GM21737 (cell line): Measurements from ENCODE around the gene C16orf87.

ENCODE experiments used
- ATAC-seq: cut with Tn5 transposase; IDR thresholded peaks from one replicate; pipeline ENCODE4 v1.9.1; 2021; ENCODE audit warnings: mild to moderate bottlenecking, moderate library complexity; ENCODE audit not compliant: unreplicated experiment

C16orf87 gene

GRCh38 chr16:46844771-46845170 is 13.8 kb upstream of the C16orf87 start:
- no peak for ATAC-seq

DNA sequence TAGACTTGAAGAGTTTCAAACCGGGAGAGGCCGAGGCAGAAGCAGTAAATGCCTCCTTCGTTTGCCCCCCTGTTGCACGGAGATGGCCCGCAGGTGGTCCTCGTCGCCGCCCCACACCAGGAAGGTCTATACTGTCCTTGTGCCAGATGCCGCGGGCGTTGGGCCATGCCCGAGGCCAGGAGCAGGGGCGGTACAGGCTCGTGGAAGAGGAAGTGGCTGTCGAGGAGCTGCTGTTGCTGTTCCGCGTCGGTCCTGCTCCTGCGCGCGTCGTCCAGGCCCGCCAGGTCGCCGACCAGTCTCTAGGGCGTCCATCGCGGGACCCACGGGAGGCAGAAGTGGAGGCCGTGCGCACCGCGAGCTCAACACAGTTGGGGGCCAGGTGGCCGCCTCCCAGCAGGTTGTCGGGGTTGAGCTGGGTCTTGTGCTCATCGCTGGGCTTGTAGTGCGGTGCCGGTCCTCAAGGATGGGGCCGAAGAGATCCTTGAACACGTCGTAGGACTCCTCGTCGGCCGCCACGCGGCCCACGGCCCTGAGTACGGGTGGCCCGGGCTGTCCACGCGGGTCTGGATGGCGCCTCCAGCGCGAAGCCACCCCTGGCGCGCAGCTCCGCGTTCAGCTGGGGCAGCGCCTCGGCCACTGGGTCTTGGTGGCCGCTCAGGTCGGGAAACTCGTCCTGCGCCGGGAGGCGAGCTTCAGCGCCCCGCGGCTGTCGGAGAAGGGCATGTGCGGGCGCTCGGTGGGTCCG is 13.1 kb upstream of the C16orf87 start:
- no peak for ATAC-seq

- ATAC-seq, result no peak
These were observed 11.4 kb upstream of the C16orf87 start for GRCh38 chr16:46842192-46842895.

DNA sequence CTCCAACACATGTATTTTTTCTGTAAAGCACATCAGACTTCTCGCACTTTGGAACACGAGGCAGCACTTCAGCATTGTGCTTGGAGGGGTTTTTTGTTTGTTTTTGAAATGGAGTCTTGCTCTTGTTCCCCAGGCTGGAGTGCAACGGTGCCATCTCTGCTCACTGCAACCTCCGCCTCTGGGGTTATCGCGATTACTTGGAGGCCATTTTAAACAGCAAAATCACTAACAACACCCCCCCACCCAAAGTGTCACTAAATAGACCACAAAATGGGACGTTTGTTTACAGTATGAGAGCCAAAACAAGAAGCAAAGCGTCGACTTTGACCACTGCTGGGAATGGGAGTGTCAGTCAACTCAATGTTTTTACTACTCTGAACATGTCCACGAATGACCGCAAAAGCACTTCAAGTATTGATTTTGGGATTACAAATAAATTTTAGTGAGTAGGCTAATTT is 9.0 kb upstream of the C16orf87 start:
- no peak for ATAC-seq

DNA sequence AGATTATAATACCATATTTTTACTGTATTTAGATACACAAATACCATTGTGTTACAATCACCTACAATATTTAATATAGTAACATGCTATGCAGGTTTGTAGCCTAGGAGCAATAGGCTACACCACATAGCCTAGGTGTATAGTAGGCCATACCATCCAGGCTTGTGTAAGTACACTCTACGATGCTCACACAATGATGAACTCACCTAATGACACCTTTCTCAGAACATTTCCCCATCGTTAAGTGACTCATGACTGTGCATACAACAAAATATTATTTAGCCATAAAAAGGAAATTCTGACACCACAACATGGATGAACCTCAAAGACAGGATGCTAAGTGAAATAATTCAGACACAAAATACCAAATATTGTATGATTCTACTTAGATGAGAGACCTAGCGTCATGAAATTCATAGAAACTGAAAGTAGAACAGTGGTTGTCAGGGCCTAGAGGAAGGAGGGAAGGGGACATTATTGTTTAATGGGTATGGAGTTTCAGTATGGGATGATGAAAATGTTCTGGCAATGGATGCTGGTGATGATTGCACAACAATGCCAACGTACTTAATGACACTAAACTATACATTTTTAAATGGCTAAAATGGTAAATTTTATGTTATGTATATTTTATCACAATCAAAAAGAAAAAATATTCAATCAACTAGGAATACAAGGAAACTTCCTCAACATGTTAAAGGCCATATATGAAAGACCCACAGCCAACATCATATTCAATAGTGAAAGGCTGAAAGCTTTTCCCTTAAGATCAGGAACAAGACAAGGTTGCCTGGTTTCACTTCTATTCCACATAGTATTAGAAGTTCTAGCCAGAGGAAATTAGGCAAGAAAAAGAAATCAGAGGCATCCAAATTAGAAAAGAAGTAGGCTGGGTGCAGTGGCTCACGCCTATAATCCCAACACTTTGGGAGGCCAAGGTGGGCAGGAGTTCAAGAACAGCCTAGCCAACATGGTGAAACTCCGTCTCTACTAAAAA is 5.9 kb upstream of the C16orf87 start:
- no peak for ATAC-seq

GRCh38 chr16:46833460-46833800 is 2.5 kb upstream of the C16orf87 start:
- no peak for ATAC-seq

- ATAC-seq, result no peak
These were observed 1.9 kb upstream of the C16orf87 start for GRCh38 chr16:46832757-46833459.

- ATAC-seq, result peak; percentile 8
These were observed 521 bp downstream of the C16orf87 start for GRCh38 chr16:46830417-46830901.

- ATAC-seq, result no peak
These were observed 2.0 kb downstream of the C16orf87 start for GRCh38 chr16:46828943-46829342.

DNA sequence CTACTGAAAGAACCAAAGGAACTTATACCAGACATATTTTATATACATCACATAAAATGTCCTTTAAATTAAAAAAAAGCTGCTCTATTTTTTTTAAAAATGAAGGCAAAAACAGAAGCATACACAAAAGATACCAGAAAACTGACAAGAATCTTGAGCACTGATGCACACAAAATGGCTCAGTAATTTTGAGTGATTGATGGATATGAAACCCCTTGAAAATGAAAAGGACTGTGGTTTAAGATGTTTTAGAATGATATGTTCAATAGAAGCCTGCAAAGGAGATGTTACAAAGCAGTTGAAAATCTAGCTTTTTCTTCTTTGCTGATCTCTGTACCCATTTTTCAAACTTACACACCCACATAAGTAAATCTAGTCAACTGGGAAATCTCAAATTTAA is 2.7 kb downstream of the C16orf87 start:
- ATAC-seq, result no peak

DNA sequence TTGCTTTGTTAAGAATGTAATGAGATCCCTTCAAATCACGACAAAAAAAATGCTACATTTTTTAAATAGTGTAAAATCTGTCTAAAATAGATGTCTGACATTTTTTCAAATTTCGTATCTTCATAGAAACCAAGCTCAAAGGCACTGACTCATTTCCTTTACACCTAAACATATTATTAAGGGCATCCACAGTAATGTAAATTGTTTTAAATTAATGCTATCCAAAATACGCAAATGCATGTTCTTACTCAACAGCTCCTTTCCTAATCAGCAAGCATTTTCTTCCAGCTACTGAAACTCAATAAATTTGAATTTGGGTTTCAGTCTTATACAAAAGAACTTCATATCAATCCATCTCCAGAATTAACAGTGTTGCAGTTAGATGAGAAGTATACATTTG is 4.3 kb downstream of the C16orf87 start:
- ATAC-seq, result no peak

DNA sequence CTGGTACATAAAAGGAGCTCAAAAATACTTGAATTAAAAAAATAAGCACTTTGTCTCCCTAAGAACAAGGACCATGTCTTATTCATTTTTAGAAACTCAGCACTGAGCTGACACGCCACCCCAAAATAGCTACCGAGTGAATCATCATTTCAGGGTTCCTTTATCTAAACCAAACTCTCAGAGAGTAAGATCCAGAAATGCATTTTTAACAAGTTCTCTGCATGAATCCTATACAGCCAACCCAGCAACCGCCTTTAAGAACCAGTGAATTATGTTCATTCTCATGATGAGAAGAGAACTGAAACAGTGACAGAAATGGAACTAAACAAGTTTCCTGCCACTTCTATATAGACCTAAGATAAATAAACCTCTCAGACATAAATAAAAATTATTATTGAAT is 8.7 kb downstream of the C16orf87 start:
- ATAC-seq, result peak; percentile 73

DNA sequence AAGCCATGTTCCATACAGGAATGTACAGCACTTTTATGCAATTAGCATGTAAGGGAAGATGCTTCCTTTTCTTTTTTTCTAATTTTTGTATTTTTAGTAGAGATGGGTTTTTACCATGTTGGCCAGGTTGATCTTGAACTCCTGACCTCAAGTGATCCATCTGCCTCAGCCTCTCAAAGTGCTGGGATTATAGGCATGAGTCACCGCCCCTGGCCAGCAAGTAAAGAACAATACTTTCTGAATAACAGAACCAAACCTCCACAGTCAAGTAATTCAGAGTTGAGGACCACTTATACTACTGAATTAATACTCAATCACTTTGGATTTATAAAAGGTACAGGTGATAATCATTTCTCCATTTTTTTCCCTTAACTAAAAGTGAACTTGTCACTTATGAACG is 13.0 kb downstream of the C16orf87 start:
- ATAC-seq, result no peak

- ATAC-seq, result no peak
These were observed 16.2 kb downstream of the C16orf87 start for GRCh38 chr16:46814790-46815189.

DNA sequence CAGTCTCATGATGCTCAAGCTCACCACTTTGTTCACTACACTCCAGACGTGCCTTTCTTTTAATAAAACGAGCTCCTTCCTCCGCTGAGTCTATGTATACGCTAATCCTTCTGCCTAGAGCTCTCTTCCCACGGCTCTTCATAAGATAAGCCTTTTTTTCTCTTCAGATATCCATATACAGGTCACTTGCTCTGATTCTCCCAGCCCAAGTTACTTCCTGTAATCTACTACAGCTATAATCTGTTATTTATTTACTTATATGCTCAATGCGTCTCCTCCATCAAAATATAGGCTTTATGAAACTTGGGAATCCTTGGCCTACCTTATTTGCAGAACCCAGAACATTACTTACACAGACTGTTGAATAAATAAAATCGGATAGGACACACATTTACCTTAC is 17.4 kb downstream of the C16orf87 start:
- no peak for ATAC-seq

DNA sequence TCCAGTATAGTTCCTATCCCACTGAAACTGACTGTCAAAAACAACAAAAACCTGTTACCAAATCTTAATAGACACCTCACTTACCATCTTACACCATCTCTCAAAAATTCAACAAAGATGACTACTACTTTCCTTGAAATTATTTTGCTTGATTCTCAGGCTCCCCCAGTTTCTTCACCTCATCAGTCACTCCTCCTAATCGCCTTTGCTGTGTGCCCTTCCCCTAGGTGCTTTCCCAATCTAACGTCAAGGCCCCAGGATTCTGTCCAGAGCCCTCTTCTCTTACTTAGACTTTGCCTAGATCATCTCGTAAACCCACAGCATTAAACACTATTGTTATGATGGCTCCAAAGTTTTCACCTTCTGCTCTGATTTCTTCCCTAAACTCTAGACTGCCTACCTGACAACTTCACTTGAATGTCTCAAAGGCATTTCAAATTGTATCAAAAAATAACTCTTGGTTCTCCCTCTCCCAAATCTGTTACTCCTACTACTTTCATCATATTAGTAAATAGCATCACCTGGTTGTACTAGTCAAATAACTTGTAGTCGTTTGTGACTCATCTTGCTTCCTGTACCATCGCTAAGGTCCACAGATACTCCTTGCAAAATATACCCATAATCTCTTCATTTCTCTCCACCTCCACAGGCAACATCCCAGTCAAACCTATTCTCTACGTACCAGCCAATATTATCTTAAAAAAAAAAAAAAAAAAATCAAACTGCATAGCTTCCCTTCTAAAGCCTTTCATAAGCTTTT is 18.0 kb downstream of the C16orf87 start:
- ATAC-seq, result no peak

- no peak for ATAC-seq
These were observed 19.3 kb downstream of the C16orf87 start for GRCh38 chr16:46811682-46812081.

DNA sequence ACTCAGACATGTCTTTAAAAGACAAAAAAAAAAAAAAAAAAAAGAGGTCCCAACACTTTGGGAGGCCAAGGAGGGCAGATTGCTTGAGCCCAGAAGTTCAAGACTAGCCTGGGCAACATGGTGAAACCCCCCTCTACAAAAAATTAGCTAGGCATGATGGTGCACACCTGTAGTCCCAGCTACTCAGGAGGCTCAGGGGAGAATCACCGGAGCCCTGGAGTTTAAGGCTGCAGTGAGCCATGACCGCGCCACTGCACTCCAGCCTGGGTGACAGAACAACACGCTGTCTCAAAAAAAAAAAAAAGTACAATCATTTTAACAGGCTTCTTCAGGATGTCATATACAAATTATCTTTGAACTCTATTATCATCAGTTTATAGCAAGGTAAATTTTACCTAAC is 22.0 kb downstream of the C16orf87 start:
- peak; percentile 78 for ATAC-seq

- no peak for ATAC-seq
These were observed 23.6 kb downstream of the C16orf87 start for GRCh38 chr16:46807336-46807735.

DNA sequence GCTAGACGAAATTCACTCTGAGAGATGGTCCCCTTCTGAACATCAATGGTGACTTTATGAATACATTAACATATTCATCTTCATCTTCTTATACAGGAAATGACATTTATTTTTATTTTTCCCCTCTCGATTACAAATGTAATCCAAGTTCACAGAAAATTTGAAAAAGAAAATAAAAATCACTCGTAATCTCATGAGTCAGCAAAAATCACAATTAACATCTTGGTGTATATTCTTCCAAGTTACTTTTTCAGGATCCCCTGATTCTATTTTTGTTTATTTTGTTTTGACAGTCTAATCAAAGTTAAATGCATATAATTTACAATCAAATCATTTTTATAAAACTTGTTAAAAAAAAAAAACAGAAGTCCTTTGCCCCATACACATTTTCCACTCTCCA is 27.6 kb downstream of the C16orf87 start:
- ATAC-seq, result no peak
